Measurements from ENCODE around the gene ZNF487.

The ZNF487 gene

DNA sequence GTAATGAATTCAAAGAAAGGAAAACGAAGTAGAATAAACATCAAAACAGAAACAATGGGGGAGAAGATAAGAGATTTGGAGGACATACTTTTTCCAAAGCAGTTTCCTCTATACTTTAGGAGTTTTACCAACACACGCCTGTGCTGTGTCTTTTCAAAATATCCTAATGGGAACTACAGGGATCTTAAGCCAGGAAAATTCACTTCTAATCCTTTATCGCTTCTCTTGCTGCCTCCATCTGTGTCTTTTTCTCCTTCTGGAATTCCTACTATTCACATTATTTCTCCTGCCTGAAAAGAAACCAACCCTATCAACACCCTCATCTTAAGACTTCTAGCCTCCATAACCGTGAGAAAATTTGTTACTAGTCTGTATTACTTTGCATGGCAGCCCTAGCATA is 34.7 kb upstream of the ZNF487 start:
- TF ChIP-seq, protein P1, sequence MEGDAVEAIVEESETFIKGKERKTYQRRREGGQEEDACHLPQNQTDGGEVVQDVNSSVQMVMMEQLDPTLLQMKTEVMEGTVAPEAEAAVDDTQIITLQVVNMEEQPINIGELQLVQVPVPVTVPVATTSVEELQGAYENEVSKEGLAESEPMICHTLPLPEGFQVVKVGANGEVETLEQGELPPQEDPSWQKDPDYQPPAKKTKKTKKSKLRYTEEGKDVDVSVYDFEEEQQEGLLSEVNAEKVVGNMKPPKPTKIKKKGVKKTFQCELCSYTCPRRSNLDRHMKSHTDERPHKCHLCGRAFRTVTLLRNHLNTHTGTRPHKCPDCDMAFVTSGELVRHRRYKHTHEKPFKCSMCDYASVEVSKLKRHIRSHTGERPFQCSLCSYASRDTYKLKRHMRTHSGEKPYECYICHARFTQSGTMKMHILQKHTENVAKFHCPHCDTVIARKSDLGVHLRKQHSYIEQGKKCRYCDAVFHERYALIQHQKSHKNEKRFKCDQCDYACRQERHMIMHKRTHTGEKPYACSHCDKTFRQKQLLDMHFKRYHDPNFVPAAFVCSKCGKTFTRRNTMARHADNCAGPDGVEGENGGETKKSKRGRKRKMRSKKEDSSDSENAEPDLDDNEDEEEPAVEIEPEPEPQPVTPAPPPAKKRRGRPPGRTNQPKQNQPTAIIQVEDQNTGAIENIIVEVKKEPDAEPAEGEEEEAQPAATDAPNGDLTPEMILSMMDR (IDR thresholded peaks at IDR 0.05), result no peak
- Histone ChIP-seq H3K36me3 (peaks cover 0 to 12% (median 0%) of the 10 kb centered on the region in 3 donors), H3K27me3 (no peaks in the 10 kb centered on the region), H3K9me3 (no peaks in the 10 kb centered on the region), H3K4me1 (peaks cover 0 to 93% (median 67%) of the 10 kb centered on the region in 4 donors), H3K27ac (no peak overlapping the region), H3K4me3 (no peak overlapping the region)
- DNase-seq, result no peak
- intact Hi-C loops (cut with DNase I; ENCODE audit: low total_unique reads), result no loop called here

DNA sequence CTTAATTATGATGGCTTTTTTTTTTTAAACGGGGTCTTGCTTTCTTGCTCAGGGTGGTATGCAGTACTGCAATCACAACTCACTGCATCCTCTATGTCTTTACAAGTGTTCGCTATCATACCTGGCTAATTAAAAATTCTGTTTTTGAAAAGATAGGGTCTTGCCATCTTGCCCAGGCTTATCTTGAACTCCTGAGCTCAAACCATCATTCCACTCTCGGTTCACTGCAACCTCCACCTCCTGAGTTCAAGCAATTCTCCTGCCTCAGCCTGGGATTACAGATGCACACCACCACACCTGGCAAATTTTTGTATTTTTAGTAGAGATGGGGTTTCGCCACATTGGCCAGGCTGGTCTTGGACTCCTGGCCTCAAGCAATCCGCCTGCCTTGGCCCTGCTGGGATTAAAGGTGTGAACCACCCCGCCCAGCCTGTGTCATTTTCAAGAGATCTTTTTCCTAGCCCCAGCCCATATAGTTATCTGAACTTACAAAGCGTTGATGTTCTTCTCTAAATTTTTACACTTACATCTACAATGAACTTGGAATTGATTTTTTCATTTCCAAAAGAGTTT is 33.9 kb upstream of the ZNF487 start:
- H3K4me3 ChIP-seq, result no peak overlapping the region
- H3K36me3 ChIP-seq, result peaks cover 0 to 12% (median 0%) of the 10 kb centered on the region in 3 donors
- no peaks in the 10 kb centered on the region for H3K27me3 ChIP-seq
- intact Hi-C loops (cut with DNase I; ENCODE audit: low total_unique reads), result no loop called here
- H3K4me1 ChIP-seq, result peaks cover 0 to 88% (median 64%) of the 10 kb centered on the region in 4 donors
- no peak overlapping the region for H3K27ac ChIP-seq
- TF ChIP-seq, protein P1 (IDR thresholded peaks at IDR 0.05), result no peak
- no peaks in the 10 kb centered on the region for H3K9me3 ChIP-seq
- DNase-seq, result no peak

DNA sequence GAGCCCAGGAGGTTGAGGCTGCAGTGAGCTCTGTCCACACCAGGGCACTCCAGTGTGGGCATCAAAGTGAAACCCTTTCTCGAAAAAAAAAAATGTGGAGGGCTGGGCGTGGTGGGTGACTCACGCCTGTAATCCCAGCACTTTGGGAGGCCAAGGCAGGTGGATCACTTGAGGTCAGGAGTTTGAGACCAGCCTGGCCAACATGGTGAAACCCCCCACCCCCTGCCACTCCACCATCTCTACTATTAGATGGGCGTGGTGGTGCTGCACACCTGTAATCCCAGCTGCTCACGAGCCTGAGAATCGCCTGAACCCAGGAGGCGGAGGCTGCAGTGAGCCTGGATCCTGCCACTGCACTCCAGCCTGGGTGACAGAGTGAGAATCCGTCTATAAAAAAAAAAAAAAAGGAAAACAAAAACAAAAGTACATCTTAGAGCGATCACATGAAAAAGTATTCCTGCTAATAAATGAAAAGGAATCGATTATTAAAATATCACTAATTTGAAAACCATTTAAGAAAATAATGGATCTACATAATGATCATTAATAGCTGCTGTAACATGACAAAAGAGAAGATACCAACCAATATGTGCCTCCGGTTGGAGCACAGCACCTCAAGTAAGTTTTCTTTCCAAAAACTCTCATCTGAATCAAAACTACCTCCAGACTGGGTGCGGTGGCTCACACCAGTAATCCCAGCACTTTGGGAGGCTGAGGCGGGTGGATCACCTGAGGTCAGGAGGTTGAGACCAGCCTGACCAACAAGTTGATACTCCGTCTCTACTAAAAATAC is 32.8 kb upstream of the ZNF487 start:
- Histone ChIP-seq H3K4me1 (peaks cover 0 to 78% (median 56%) of the 10 kb centered on the region in 4 donors), H3K27me3 (no peaks in the 10 kb centered on the region), H3K27ac (no peak overlapping the region), H3K9me3 (no peaks in the 10 kb centered on the region), H3K36me3 (peaks cover 0 to 12% (median 0%) of the 10 kb centered on the region in 3 donors), H3K4me3 (no peak overlapping the region)
- intact Hi-C loops (cut with DNase I; ENCODE audit: low total_unique reads), result no loop called here
- TF ChIP-seq, protein P1 (IDR thresholded peaks at IDR 0.05), result no peak
- DNase-seq, result no peak

DNA sequence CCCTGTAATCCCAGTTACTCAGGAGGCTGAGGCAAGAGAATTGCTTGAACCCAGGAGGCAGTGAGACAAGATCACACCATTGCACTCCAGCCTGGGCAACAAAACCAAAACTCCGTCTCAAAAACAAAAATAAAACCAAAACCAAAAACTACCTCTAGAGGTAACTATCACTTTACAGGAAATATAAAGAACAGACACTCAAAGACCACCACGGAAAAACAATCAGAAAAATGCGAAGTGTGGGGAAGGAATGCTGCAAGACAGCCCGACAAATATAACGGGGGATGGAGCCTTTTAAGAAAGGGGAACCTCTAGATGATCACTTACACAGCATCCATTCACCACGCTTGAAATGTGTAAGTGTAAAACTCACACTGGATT is 32.2 kb upstream of the ZNF487 start:
- Histone ChIP-seq H3K27me3 (no peaks in the 10 kb centered on the region), H3K36me3 (peaks cover 0 to 7% (median 0%) of the 10 kb centered on the region in 3 donors), H3K4me3 (no peak overlapping the region), H3K9me3 (no peaks in the 10 kb centered on the region), H3K27ac (no peak overlapping the region), H3K4me1 (peaks cover 3 to 75% (median 52%) of the 10 kb centered on the region in 4 donors)
- intact Hi-C loops (cut with DNase I; ENCODE audit: low total_unique reads), result no loop called here
- DNase-seq, result no peak
- TF ChIP-seq, protein P1 (IDR thresholded peaks at IDR 0.05), result no peak

DNA sequence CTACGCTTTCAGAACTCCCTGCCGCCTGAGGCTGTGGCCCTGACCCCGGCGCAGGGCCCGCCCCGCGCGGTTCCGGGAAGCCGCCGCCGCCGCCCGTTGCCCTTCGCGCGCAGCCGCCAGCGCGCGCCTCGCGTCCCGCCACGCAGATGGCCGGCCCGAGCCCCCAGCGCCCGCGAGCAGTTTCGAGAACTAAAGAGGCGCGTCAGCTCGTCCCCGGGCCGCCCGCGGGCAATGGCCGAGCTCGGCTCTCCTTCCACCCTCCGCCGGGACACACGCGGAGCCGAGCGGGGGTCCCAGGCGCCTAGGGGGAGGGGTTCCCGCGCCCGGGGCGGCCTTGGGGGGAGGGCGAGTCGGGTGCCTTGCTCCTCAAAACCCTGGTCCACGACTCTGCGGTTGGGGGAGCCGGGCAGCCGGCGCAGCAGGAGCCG is 29.7 kb upstream of the ZNF487 start:
- no peaks in the 10 kb centered on the region for H3K9me3 ChIP-seq
- DNase-seq, result peak; percentile 25 to 78
- TF ChIP-seq, protein P1 (IDR thresholded peaks at IDR 0.05), result no peak
- H3K27me3 ChIP-seq, result no peaks in the 10 kb centered on the region
- intact Hi-C loops (cut with DNase I; ENCODE audit: low total_unique reads), result no loop called here
- H3K36me3 ChIP-seq, result peaks cover 0 to 4% (median 0%) of the 10 kb centered on the region in 3 donors
- peak overlapping the region; percentile 74 to 91 for H3K4me3 ChIP-seq
- H3K27ac ChIP-seq, result peak overlapping the region; percentile 97 to 99
- peaks cover 3 to 56% (median 41%) of the 10 kb centered on the region in 4 donors for H3K4me1 ChIP-seq

Measured in tibial artery (tissue), 4 donors.